Stimulated activated CD8-positive, alpha-beta memory T cell treated with anti-CD3 and anti-CD28 coated beads, Interleukin-2, amount 100 ng/mL, for 1 hour (primary cell): ENCODE results near the gene HAND2.

Source experiments
- DNase-seq, 2 donors: peaks; one replicate each; pipeline ENCODE4 v3.0.0-alpha.2; 2020; ENCODE audit warnings: low read depth in 2 of 2

HAND2 gene

DNA sequence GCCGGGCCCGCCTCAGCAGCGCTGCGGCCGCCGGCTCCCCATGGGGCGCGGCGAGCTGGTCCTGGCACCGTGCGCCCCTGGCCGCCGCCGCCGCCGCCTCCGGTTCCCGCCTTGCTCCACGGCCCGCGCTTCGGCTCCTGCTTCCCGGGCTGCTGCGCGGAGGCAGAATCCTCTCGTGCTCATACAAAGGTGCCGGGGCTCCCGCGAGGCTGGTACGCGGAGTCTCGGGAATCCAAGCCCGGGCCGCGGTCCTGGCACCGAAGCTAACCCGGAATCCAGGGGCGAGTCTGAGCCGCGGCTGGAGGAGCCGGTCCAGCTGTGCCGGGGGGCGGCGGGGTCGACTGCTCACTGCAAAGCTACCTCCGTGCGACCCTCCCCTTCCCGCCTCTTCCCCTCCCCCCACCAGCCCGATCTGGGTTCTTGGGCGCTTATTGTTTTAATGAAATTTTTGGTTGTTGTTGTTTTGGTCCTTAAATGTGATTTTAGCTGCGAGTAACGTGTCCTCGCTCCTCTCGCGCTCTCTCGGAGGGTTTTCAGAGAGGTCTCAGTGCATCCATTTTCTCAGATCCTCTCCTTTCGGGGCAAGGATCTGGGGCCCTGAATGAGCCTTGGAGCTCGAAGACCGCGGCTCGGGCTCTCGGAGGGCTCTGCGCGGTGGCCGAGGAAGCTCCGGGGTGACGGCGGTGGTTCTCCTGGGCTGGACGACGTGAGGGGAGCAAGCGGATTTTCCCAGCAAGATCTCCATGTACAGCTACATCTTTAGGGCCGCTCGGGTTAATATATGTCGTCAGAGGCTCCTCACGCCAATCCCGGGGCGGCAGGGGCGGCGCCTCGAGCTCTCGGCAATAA is at the start of gene HAND2:
TSS of gene HAND2 (minus strand) at position 753 of the 849 bp plus-strand sequence. CDS start 940 bp downstream, outside the sequence.
- DNase-seq = no peak

DNA sequence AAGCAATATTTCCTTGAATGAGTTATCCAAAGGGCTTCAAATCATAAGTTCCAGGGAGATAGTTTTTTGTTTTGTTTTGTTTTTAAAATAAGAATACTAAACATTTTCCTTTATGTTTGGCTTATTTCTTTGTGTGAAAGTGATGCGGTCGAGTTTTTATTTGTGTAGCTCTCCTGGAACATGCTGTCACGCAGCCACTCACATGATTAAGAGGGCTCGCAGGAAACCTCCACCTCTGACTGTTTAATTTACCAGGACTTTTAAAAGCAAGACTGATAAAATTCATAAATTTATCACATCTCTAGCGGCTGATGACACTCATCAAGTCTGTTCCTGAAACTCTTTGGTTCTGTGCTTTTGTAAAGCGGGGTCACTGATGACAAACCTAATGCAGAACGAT is 48.9 kb upstream of the HAND2 start:
- no peak for DNase-seq

DNA sequence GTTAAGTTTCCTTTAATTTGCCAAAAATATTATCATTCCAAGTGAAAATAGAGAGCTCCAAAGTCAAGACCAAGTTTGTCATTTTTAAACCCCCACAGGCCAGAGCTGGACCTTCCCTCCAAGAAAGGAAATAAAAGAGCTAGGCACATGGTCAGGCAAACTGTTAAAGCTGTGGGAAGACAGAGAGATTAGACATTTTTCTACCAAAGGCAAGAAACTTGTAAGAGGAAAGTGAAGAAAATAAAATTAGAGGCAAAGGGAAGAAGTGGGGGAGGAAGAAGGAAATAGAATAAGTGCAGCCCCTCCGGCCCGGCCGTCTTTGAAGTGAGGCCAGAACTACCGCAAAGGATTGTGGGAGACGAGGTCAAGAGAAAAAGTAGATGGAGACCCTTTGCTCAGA is 47.9 kb upstream of the HAND2 start:
- DNase-seq = no peak

DNA sequence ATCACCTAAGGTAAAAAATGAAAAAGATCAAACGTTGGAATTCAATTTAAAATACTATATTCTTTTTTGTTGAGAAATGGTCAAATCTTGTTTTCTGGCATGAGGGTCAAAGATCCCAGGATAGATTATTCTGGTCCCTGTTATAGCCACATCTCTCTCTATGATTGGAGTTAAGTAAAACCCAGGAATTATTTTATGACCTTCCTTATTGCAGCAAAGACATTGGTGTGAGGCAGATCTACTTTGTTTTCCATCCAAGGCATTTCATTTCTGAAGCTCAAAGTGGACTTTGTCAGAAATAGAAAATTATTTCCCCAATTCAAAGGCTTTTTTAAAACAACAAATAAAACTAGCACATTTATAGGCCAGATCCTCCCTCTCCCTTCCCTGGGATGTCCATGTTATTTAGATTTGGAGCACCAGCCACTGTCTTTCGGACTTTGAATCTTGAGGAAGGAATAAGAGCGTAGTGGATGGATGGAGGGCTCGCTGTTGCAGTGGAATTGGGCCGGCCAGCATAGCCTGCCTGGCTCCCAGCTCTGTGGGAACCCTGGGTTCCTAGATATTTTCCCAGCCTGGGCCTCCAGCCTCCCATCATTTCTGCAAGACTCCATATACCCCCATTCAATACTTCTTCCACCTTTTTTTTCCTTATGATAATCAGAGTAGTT is 45.6 kb upstream of the HAND2 start:
- DNase-seq = no peak

DNA sequence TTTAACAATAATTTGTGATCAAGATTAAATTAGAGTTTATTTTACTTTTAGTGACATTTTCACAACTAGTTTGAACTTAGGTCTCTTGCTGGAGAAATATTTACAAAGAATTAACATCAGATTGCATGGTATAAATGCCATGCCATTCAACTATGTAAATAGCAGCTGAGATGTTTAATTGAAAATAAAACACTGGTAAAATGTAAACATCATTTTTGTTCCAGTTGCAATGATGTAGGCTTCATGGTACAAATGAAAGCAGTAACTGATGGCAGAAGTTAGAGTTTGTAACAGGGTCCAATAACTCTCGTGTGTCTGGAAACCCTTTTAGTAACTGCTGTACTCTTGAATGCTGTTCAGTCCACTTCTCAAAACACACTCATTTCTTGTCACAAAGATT is 43.7 kb upstream of the HAND2 start:
- DNase-seq = no peak

DNA sequence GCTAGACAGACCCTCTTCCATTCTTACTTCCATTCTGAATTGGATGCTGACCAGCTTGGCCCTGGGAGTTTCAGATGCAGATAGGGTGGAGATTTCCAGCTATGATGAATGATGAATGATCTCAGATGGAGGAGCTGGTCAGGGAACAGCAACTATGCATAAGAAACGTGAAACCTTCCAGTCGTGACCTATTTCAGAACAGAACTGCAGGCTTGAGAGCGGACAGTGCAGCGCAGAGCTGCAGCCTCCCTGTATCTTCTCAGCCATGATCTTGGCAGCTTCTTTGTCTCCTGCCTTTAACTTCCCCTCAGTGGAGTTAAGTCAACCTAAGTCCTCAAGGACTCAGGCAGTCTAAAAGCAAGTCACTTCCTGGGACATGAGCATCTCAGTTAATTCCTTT is 43.3 kb upstream of the HAND2 start:
- no peak for DNase-seq

DNA sequence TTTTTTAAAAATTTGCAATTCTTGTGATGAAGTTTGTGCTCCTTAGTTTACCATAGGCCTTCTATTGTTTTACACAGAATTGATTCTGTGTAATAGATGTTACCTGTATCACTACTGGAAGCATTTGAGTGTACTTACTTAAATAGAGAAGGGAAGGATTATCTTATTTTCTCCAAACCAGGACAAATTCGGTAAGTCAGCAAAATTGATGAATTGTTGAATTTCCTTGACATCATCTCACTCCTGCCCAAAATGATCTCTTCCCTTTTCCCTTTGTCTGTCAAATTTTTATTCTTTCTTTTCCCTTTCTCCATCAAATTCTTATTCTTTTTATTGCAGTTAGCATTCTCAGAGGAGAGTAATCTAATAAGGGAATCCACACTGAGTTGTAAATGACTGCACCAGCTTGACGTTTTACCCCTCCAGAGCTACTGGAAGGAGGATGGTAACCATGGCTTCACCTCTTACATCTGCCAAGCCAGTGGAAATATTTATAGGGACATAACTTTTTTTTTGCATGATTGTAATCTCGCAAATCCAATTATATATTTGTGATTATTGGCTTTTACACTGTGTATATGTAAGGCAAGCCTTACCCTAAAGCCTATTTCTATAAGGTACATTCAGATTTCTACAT is 42.6 kb upstream of the HAND2 start:
- DNase-seq = no peak

DNA sequence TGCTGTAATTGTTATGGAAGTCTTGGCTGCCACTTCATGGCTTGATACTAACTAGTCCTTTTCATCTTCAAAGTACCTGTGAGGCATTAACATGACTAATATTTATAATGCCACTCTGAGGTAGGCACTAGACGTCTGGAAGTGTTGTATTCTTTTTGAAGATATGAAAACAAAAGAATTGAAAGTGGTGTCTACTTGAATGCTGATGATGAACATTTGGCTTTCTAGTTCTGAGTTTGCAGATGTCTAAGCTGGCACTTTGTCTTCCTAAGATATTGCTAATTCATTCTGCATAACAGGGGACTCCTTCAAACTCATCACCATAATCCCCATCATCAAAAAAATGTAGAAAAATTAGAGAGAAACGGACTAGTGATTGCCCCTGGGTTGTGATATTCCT is 41.6 kb upstream of the HAND2 start:
- DNase-seq = no peak

DNA sequence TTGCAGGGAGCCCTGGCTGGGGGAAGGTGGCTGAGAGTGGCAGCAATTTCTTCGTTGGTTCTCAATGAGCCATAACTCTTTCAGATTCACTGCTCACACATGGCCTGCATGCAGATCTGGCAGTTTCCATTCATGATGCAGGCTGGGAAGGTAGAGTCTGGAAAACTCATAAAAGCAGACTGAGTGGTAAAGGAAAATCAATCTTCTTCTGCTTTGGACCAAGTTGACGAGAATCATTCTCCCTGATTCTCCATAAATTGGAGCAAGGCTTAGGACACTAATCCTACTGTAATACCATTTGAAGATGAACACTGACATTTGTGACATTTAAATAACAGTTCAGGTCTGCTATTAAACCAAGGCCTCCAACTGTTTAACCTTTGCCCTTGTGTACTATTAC is 35.3 kb upstream of the HAND2 start:
- DNase-seq = no peak

DNA sequence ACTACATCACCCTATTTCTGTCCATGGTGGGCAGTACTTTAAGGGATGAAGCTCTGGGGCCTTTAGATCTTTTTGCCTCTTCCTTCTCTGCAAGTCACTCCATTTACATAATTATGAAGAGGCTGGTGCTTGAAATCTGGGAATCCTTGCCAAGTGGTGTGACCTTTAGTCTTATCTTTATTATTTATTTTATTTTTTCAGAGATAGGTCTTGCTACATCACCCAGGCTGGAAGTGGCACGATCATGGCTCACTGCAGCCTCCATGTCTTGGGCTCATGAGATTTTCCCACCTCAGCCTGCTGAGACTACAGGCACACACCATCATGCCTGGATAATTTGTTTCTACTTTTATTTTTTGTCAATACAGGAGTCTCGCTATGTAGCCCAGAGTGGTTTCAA is 34.4 kb upstream of the HAND2 start:
- DNase-seq = no peak

DNA sequence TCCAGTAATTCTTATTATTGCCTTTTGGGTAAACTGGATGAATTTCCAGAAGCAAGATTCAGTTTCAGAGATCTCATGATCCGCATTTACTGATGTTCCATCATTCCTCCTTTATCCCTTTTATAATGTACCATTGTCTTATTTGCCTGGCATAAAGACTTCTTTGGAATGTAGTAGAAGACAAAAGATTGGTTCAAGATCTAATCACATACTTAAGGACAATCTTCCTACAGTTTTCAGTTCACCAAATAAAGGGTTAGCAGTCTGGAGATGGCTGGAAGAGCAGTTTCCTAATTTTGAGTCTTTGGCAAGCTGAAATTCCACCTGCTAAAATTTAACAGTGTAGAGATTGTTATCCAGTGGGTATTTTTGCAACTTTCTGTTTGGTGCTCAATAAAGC is 30.9 kb upstream of the HAND2 start:
- no peak for DNase-seq

DNA sequence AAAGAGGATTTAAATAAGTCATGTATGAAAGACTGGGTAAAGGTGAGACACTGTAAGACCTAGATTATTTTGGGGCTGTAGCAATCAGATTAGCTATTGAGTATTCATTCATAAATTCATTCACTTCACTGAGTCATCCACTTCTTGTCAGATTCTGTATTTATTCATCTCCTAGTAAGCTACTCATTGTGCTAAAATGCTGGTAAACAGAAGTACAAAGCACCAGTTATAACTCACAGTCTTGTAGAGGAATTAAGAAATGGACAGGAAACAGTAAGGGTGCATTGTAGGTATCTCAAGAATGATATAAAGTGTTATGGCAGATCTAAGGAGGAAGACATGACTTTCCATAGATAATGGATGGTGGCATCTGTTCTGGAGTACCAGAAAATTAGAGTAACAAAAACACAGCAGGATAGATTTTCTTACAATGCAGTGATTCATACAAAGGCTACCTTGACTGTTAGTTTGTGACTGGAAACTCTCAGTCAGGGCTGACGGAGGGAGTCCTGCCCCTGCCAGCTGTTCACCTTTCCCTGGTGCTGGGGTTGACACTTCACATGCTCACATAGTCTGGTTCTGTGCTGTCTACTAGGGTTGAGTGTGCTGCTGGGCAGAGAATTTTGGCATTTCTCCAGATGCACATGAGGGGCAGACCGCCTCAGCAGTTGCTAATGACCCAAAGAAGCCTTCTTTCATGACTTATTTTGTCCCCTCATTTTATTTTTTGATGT is 26.5 kb upstream of the HAND2 start:
- DNase-seq = no peak

DNA sequence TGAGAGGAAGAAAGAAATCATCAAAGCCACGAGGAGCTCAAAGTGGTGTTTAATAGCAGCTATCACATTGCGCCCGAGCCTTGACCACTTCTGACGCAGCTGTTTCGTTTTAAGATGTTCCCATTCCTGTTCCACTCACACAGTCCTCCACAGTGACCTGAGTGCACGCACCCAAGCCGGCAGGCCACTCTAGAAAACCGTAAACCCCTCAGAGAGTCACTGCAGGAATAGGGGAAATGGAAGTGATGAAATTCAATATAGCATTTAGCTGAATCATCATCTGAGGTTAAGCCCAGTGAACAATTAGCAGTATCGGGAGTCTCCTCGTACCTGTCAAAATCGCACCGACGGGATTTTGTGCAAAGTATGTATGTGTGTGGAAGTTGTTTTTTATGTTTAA is 17.9 kb upstream of the HAND2 start:
- DNase-seq = no peak

DNA sequence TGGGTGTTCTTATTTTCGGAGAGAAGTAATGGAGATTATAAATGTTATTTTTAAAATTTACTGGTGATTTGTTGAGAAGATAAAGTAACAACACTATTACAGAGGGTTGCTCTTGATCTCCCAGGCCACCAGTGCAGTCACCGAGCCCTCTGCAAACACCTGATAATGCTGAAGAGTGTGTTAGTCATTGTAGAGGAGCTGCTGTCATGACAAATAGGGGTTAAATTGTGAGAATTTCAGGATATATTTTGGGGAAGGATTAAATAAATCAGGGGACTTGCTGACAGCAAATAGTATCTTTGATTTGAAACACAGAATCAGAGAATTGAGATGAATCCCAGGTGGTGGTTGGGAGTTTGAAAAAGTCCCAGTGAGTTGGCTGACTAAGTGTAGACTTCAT is 16.7 kb upstream of the HAND2 start:
- DNase-seq = no peak

DNA sequence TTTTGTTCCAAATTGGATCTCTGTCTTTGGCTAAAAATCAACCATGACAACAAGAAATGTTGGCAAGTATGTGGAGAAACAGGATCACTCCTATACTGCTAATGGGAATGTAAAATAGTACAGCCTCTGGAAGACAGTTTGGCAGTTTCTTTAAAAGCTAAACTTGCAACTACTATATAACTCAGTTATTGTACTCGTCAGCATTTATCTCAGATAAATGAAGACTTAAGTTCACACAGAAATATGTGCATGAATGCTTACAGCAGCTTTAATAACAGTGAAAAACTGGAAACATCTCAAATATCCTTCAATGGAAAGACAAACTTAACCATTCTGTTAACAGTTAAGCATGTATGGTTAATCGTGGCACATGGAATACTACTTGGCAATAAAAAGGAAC is 15.4 kb upstream of the HAND2 start:
- no peak for DNase-seq

DNA sequence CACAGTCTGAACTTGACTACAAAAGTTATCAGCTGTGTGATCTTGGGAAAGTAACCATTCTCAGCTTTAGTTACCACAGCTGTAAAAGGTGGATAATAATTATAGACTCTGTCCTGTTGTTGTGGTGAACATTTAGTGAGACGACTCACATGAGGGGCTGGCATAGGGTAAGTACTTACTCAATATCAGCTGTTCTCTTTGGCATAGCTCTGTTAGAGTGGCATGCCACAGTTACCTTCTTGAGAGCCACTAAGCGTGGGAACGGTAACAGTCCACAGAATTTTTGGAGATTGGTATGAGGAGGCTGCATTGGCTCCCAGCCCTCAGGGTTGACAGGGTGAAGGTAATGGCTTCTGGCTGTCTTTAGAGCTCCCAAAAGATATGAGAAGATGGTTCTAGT is 13.2 kb upstream of the HAND2 start:
- no peak for DNase-seq

DNA sequence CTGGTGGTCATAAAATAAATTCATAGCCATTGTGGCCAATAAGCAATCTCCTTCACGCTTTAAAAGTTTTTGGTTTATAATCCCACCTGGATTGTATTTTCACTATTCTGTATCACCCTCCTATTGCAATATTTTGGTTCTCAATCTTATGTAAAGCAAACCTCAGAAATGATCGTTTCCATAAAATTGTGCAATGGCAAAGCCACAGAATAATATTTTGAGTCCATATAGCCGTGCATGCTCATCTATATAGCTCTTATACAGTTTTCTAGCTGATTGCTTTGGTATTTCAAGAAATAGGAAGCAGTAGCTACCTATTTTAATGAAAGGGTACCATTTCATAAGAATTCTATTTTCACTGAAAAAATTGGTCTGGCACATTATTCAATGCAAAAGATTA is 10.0 kb upstream of the HAND2 start:
- no peak for DNase-seq

DNA sequence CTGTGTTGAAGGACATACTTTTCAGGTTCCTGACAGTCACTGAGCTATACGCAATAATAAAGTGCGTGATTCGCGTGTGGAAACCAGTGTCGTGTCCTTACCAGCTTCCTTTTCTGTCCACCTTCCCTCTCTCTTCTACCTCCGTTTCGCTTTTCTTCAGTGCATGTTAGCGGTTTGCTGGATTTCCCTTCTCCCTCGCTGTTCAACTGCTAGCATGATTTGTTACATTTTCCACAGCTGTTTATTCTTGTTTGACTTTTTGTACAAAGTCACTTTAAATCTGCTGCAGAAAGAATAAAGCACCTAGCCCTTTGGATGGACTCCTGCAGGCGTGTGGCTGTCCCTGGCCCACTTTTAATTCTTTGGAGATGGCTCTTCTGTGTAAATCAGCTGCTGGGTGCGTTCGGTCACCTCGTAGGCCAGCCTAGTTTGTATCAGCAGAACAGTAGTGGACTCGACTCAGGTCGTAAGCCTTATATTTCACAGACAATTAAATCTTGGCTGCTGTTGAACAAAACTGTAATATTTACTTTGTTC is 8.9 kb upstream of the HAND2 start:
- DNase-seq = no peak

DNA sequence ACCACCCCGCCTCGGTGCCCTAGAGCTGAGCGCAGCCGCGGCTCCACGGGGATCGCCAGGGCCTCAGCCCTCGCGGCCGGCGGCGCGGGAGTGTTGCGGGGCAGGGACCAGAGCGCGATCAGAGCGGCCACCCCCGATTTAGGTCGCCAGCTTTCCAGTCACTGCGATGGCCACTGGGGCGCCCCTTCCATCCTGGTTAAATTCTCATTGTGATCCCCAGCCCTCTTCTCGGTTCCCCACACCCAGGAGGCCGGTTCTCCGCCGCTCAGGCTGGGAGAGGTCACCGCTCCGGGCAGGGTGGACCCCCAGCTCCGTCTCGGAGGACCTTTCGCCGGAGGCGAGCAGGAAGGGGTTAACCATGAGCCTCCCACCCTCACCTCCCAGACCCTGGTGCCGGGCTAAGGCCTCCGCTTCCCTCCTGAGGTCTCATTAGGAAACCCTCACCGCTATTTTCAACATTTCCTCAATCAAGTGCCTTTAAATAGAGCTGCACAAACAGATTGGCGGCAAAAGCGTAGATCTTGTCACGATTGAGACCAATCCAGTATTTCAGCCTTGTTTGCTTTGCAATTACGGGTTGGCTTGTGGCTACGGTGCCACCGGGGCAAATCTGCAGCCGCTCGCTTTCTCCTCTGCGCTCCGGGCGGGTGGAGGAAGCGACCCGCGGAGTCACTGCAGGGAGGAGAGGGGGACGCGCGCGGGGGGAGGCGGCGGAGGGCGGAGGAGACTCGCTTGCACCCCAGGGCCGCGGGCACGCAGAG is 8.3 kb upstream of the HAND2 start:
- no peak for DNase-seq

DNA sequence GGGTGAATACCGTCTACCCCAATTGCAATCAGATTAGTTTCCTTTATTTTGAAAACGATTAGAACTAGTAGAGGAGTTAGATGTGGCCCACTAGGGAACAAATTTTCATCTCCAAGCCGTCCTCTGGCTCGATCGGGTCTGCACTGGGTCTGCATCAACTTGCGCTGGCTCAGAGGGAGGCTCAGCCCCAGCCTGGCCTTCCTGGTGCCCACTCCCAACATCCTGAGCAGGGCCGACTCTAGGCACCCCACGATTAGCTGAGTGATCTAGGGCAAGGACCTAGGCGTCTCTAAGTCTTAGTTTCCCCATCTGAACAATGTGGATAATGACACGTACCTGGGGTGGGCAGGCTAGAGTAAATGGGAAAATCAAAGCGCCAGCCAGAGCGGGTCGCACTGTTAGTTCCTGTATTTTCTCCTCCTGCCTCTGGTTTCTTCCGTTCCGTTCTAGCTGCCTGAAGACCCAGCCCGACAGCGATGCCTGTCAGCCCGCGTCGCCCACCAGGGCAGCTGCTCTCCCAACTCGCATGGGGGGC is 7.7 kb upstream of the HAND2 start:
- DNase-seq = no peak

DNA sequence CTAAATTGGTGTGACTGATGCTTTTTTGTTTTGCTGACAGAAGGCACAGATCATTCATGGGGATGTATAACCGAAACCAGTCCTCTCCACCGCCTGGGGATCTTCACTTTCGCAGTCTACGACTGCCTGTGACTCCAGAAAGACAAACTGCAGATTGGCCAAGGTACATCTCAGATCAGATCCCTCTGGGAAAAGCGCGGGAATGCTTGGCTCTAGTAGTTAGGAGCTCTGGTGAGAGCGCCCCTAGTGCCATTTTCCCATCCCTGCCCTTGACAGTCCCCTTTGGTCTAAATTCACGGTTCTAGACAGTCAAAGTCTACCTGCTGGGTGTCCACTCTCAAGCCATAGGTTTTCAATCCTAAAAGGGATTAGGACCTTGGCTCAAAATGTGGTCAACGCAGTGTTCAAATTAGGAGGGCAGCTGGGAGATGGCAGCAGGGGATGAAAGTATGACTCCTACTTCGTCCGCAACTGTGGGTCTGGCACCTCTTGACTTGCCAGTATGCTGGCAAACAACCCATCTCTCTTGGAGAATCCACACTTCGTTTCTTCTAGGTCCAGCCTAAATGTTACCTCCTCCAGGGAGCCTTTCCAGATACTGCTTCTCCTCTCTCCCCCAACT is 6.9 kb upstream of the HAND2 start:
- DNase-seq = no peak
